HUDEP-2 (cell line): ENCODE data around the gene SEPTIN12.
A peak's percentile ranks its signal among the peaks of the same experiment; 100 is the strongest.
"Not testable (repeated sequence)": the region's sequence is repeated elsewhere in the genome, so short reads cannot be mapped to it uniquely, and the experiment has no call there.

Experiments
- DNase-seq, 76 experiments: peaks; one replicate each; lab custom pipeline; 2025; ENCODE audit not compliant: unreplicated experiment in 76 of 76; lab: John Stamatoyannopoulos, UW

Gene SEPTIN12

GRCh38 chr16:4760221-4760910 lies 27.8 kb downstream of the SEPTIN12 start:
- no peak for DNase-seq

GRCh38 chr16:4755687-4756086 lies 32.5 kb downstream of the SEPTIN12 start:
- DNase-seq = no peak

GRCh38 chr16:4754865-4755264 lies 33.3 kb downstream of the SEPTIN12 start:
- DNase-seq = no peak

- DNase-seq = no peak
Measured at GRCh38 chr16:4753227-4753626, 34.9 kb downstream of the SEPTIN12 start.

GRCh38 chr16:4752351-4753100 lies 35.6 kb downstream of the SEPTIN12 start:
- no peak for DNase-seq

DNA sequence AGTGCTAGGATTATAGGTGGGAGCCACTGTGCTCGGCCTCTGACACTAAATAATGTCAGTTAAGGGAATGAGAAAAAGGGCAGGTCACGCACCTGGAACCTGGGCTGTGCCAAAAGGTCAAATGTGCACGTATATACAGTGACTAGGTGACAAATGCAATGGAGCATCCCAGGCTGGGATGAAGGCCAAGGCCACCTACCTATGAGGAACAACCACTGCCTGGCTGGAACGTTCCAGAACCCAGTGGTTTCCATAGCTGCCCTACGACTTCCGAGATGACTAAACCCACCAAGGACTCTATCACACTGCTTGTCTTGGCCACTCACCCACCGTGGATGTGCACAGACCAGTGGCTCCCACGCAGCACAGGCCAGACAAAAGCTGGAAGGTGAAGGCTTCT lies 37.2 kb downstream of the SEPTIN12 start:
- no peak for DNase-seq

GRCh38 chr16:4749700-4750257 lies 38.4 kb downstream of the SEPTIN12 start:
- no peak for DNase-seq

DNA sequence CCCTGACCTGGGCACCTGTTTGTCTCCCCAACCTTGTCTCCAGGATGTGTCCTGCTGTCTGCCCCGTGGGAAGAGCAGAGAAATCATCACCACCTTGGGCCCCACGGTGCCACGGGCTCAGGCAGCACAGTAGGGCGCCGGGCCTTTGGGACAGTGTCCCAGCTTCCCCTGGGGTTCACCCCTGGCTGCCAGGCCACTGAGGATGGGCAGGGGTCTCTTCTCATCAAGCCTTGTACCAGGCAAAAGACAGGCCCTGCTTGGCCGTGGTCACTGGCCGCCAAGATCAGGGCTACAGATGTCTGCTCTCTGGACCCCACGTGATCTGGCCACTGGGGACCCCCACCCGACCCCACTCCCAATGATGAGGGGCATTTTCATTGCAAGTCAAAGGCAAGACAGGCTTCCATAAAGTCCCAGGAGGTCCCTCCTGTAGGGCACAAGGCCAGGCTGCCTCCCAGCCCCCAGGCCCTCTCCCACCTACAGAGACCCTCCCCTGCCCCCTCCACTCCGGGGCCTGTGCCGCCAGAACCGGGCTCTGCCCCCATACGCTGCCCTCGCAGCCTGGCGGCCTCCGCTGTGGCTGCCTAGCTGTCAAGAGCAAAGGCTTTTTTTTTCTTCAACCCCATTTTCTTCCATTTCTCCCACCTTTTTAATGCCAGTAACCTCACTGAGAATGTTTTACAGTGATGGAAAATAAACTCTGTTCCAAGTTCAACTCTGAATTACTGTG lies 39.3 kb downstream of the SEPTIN12 start:
- DNase-seq = no peak

DNA sequence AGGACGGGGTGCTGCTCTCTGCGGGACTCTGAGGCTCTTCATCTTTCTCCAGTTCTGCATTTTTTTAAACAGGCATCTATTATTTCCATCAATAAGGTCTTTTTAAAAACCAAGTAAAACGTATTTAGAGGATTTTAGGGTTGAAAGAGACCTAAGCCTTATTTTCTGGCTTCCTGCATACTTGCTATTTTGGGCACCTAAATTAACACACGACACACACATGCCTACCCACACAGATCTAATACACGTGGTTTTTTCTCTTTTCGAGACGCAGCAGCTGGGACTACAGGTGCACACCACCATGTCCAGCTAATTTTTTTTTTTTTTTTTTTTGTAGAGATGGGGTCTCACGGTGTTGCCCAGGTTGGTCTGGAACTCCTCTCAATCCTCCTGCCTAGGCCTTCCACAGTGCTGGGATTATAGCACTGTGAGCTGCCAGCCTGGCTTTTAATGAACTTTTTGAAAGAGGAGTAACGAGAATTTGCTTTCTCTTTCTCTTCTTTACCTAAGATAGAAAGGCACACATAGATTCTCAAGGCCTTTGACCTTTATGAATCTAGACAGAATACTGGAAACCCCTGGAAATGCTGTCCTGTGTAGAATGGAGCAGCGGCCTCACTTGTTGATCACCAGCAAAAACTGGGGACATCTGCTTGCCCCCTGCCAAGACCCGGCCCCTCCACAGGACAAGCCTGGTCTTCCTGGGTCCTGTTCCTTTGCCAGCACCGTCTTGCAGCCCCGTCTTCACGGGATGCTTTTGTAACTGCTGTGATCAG lies 40.1 kb downstream of the SEPTIN12 start:
- no peak for DNase-seq

DNA sequence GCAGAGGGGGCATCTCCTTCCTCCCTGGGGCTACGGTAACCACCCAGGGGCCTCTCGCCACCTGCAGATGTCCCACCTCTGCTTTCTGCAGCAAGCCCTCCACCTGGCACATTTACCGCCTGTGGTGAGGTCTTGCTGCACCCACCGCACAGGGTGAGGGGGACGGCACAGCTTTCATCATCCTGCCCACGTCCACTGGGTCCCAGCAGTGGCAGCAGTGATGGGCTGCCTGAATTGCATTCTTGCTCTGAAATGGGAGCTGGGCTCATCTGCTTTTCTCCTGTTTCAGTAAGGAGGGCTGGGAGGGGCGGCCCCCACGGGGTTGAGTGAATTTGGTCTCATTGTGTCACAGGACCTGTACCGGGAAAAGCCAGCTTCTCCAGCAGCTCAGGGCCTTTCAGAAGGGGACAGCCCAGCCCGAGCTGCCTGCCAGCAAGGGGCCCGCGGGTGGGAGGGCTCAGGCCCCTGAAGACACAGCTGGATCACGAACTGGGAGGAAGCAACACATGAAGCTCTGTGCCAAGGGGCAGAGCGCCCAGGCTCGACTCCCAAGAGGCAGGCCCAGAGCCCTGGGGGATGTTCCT lies 41.1 kb downstream of the SEPTIN12 start:
- DNase-seq = no peak

DNA sequence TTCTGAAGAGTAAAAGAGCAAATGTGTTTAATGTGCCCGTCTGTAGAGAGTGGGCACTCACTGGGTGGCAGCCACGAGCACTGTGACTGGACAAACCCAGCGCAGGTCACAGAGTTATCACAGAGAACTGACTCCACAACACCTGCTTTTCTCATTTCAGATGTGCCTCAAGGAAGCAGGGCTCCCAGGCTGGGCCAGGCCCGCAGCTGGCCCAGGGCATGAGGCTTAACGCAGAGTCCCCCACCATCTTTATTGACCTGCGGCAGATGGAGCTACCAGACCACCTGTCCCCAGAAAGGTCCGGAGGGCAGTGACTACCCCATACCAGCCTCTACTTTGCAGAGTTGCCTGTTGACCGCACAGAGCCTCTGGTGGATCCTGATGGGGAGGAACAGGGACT lies 41.9 kb downstream of the SEPTIN12 start:
- DNase-seq = no peak

- no peak for DNase-seq
Measured at GRCh38 chr16:4745274-4745569, 42.9 kb downstream of the SEPTIN12 start.

DNA sequence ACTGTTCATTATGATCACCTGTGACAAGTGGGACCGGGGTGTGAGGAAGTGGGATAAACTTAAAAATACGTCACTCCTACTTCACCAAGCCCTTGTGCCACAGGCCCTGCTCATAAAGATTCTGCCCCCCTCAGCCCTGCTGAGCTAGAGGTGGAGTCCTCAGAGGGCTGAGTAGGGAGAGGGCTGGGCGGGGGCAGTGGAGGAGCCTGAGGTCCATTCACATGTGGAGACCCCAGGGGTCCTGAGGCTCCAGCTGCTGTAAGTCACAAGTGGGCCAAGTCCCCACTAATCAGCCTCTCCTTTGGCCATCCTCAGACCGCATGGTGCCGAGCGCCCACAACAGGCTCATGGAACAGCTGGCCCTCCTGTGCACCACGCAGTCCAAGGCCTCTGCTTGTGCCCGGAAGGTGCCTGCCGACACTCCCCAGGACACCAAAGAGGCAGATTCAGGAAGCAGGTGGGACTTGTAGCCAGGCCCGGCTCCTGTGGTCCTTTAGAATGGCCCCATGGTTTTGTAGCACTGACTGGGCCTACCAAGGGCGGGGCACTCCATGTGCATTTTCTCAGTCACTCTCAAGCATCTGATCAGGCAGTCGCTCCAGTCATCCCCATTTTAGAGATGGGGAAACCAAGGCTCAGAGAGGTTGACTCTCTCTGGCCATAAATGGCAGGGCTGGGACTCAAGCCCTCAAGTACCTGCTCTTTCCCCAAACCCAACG lies 43.4 kb downstream of the SEPTIN12 start:
- no peak for DNase-seq

DNA sequence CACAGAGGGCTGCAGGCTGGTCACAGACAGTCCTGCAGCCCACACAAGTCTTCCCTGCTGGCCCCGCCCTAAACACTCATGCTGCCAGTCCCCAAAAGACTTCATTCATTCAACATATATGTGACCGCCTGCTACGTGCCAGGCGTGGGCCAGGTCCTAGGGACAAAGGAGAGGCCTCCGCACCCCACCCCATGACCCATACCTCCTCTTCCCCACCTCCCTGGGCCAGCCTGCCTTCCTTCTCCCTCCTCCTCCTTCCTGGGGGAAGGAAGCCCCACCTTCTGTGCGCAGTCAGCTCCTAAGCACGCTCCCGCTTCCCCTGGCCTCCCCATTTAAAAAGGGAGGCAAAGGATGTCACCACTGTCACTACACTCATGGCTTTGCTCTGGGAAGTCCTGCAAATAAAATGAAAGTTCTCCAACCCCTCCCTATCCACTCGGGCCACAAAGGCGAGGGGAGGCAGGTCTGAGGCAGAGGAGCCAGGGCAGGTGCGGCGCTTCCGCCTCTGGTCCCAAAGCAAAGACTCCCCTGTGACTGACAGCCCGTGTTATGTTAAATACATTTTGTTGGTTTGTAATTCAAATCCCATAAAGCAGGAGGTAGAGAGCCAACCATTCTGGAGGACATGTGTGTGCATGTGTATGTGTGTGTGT lies 44.8 kb downstream of the SEPTIN12 start:
- DNase-seq = no peak

GRCh38 chr16:4738370-4738769 lies 49.8 kb downstream of the SEPTIN12 start:
- DNase-seq = not testable (repeated sequence)

GRCh38 chr16:4737545-4737944 lies 50.6 kb downstream of the SEPTIN12 start:
- no peak for DNase-seq

DNA sequence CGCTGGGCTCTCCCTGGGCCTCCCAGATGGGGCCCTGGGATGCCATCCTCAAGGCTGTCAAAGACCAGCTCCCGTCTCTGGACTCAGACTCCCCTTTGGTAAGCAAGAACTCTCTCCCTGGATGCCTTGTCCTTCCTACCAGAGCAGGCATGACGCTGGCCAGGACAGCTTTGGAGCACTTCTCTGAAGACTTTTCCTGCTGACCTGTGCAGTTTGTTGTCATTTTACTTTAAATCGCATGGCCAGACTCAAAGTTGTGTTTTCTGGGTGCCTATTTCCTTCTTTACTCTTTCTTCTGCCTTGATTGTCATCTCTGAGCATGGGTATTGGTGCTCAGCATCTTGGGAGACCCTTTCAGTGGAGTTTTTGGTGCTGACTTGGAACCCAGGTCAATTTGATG lies 51.6 kb downstream of the SEPTIN12 start:
- DNase-seq = no peak

- DNase-seq = peak in 70 of 76 experiments; percentile 2 to 90 (median 74)
Measured at GRCh38 chr16:4734730-4735535, 53.2 kb downstream of the SEPTIN12 start.
